Caco-2 (cell line): ENCODE results near the gene TRAPPC6A. TPM values are rescaled to one million over a fixed set of nuclear protein-coding genes. Genes with fewer than 3 reads are reported as not detected.

ENCODE experiments used
- BruUV-seq: library from RNA; stranded (reverse); fragments of 400-500 nt; replicated peaks from 2 replicates; lab custom pipeline; 2021; lab: Mats Ljungman, UMichigan
- CTCF ChIA-PET: fragments of 300-600 bp; sonication (Branson Sonifier 250); formaldehyde crosslinking; loops from one replicate; lab custom pipeline; 2022; ENCODE audit warnings: antibody characterized with exemption; lab: Charles Lee
- POLR2A ChIA-PET: fragments of 300-600 bp; sonication (Branson Sonifier 250); formaldehyde crosslinking; loops from one replicate; lab custom pipeline; 2022; ENCODE audit warnings: antibody characterized with exemption; lab: Charles Lee
- DNase-seq, 2 experiments: peaks; one replicate each; pipeline versions ENCODE4 v3.0.0 to v3.0.0-alpha.2; 2020 to 2022
- H3K27me3 ChIP-seq: replicated peaks from 2 replicates; pipeline ENCODE4 v1.6.0; 2011; ENCODE audit warnings: low read length; ENCODE audit not compliant: control insufficient read depth, insufficient read depth
- H3K36me3 ChIP-seq: 2 replicates; pipeline ENCODE4 v1.5.1; 2011; ENCODE audit warnings: low read length; ENCODE audit not compliant: control insufficient read depth, insufficient read depth
- H3K4me1 ChIP-seq: fragments of 250-450 bp; sonication (Bioruptor Pico); 2 replicates; pipeline ENCODE4 v1.5.1; 2020; ENCODE audit warnings: mild to moderate bottlenecking
- H3K4me3 ChIP-seq: 2 replicates; pipeline ENCODE4 v1.5.1; 2011; ENCODE audit warnings: low read depth, mild to moderate bottlenecking, control low read depth, low read length
- H3K9me3 ChIP-seq: fragments of 250-450 bp; sonication (Bioruptor Pico); 2 replicates; pipeline ENCODE4 v1.5.1; 2020; ENCODE audit warnings: mild to moderate bottlenecking, moderate library complexity
- H3K27ac Mint-ChIP-seq: one replicate; pipeline ENCODE4 v1.8.0; 2022; ENCODE audit warnings: mixed read lengths; ENCODE audit not compliant: unreplicated experiment
- H3K27me3 Mint-ChIP-seq: one replicate; pipeline ENCODE4 v1.8.0; 2022; ENCODE audit warnings: mixed read lengths; ENCODE audit not compliant: insufficient read depth, unreplicated experiment
- H3K36me3 Mint-ChIP-seq: one replicate; pipeline ENCODE4 v1.8.0; 2022; ENCODE audit warnings: mild to moderate bottlenecking, mixed read lengths; ENCODE audit not compliant: insufficient read depth, unreplicated experiment
- H3K4me1 Mint-ChIP-seq: one replicate; pipeline ENCODE4 v1.8.0; 2022; ENCODE audit warnings: low read depth, mixed read lengths; ENCODE audit not compliant: unreplicated experiment
- H3K4me3 Mint-ChIP-seq: one replicate; pipeline ENCODE4 v1.8.0; 2022; ENCODE audit warnings: mild to moderate bottlenecking, moderate library complexity, mixed read lengths; ENCODE audit not compliant: unreplicated experiment
- H3K9me3 Mint-ChIP-seq: one replicate; pipeline ENCODE4 v1.8.0; 2022; ENCODE audit warnings: mixed read lengths; ENCODE audit not compliant: unreplicated experiment
- intact Hi-C: fragments of 100-400 bp; cut with micrococcal nuclease; formaldehyde crosslinking; loops from one replicate; pipeline ENCODE4 v1.10.0; 2022; ENCODE audit not compliant: unreplicated experiment
- total RNA-seq: library from RNA; stranded (reverse); gene quantifications from 2 replicates; pipeline ENCODE4 v1.2.3, GENCODE V29; 2022
- TF ChIP-seq, protein P1 (sequence below), 2 experiments: fragments of 200-600 bp in 1 of 2; IDR thresholded peaks; 1 replicate in 1 of 2; 2 replicates in 1 of 2; pipeline versions ENCODE4 v1.5.1 to v1.8.0; 2011 to 2022; ENCODE audit warnings: antibody characterized with exemption in 1 of 2, control low read depth in 1 of 2, inconsistent platforms in 1 of 2, low read depth in 1 of 2, low read length in 1 of 2, mild to moderate bottlenecking in 1 of 2, moderate library complexity in 1 of 2; ENCODE audit not compliant: insufficient read depth in 1 of 2, severe bottlenecking in 1 of 2, unreplicated experiment in 1 of 2

Gene TRAPPC6A
- total RNA-seq, 1 experiment from 2014 or later, result 53.2 TPM

DNA sequence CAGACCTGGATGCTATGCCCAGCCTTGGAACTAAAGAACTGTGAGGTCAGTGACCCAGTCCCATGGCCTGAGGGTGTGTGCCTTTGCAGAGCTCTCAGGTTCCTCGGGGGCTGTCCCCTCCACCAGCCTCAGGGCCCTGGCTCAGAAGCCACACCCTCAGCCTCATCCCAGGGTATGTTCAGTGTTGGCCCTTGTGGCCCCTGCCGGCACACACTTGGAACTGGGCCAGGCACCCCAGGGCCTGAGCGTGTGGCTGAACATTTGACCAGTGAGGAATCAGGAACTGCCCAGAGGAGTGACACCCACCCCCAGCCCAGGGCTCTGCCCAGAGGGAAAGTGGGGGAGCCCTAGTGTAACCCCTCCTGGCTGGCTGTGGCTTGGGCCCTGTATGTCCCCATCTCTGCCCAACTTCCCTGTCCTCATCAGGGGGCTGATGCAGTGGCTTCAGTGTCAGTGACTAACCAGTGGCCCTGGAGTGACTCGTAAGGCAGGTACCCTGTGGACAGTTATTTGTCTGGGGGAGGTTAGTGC is 27.2 kb downstream of the TRAPPC6A start:
- Histone ChIP-seq H3K27me3 (no peaks in the 10 kb centered on the region), H3K9me3 (no peaks in the 10 kb centered on the region), H3K36me3 (no peaks in the 10 kb centered on the region; the same call in 1 of the 2 replicates), H3K4me1 (peaks cover 16% of the 10 kb centered on the region), H3K4me3 (no peak overlapping the region)
- H3K27me3 Mint-ChIP-seq, result no peaks in the 10 kb centered on the region
- ChIA-PET POLR2A (no interaction called here), CTCF (interaction anchor here (1.9 kb wide), 1 partner anchor 28 kb away, joined by 6 read pairs; the partner anchor contains the start of genes BLOC1S3 and TRAPPC6A)
- no peak for DNase-seq
- intact Hi-C loops, result no loop called here
- no peak overlapping the region for H3K27ac Mint-ChIP-seq
- no peaks in the 10 kb centered on the region for H3K9me3 Mint-ChIP-seq
- peaks cover 11% of the 10 kb centered on the region for H3K4me1 Mint-ChIP-seq
- H3K4me3 Mint-ChIP-seq, result no peak overlapping the region
- BruUV-seq, result no TSS peak
- TF ChIP-seq, protein P1, sequence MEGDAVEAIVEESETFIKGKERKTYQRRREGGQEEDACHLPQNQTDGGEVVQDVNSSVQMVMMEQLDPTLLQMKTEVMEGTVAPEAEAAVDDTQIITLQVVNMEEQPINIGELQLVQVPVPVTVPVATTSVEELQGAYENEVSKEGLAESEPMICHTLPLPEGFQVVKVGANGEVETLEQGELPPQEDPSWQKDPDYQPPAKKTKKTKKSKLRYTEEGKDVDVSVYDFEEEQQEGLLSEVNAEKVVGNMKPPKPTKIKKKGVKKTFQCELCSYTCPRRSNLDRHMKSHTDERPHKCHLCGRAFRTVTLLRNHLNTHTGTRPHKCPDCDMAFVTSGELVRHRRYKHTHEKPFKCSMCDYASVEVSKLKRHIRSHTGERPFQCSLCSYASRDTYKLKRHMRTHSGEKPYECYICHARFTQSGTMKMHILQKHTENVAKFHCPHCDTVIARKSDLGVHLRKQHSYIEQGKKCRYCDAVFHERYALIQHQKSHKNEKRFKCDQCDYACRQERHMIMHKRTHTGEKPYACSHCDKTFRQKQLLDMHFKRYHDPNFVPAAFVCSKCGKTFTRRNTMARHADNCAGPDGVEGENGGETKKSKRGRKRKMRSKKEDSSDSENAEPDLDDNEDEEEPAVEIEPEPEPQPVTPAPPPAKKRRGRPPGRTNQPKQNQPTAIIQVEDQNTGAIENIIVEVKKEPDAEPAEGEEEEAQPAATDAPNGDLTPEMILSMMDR (IDR thresholded peaks at IDR 0.05; ENCODE audit: insufficient read depth in 1 of 2, low read depth in 1 of 2, low read length in 1 of 2, severe bottlenecking in 1 of 2, unreplicated experiment in 1 of 2), result no peak
- H3K36me3 Mint-ChIP-seq, result peaks cover 53% of the 10 kb centered on the region

DNA sequence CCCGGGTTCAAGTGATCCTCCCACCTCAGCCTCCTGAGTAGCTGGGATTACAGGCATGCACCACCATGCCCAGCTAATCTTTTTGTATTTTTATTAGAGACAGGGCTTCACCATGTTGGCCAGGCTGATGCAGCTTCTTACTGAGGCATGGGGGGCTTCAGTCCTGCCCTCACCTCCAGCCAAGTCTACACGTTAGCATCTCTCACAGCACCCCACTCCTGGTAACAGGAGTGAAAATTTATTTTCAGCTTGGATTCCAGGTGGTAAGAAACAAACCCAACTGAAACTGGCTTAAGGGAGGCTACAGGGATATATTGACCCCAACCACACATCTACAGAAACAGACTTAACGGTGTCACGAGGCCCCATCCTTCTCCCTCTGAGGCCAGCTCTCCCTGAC is 27.9 kb downstream of the TRAPPC6A start:
- ChIA-PET POLR2A (no interaction called here), CTCF (interaction anchor here (1.9 kb wide), 1 partner anchor 28 kb away, joined by 6 read pairs; the partner anchor contains the start of genes BLOC1S3 and TRAPPC6A)
- Mint-ChIP-seq H3K36me3 (peaks cover 54% of the 10 kb centered on the region), H3K9me3 (no peaks in the 10 kb centered on the region), H3K27ac (no peak overlapping the region), H3K4me1 (peaks cover 11% of the 10 kb centered on the region), H3K4me3 (no peak overlapping the region), H3K27me3 (no peaks in the 10 kb centered on the region)
- H3K4me3 ChIP-seq, result no peak overlapping the region
- TF ChIP-seq, protein P1 (IDR thresholded peaks at IDR 0.05; ENCODE audit: insufficient read depth in 1 of 2, low read depth in 1 of 2, low read length in 1 of 2, severe bottlenecking in 1 of 2, unreplicated experiment in 1 of 2), result no peak
- intact Hi-C loops, result no loop called here
- no peaks in the 10 kb centered on the region; the same call in 1 of the 2 replicates for H3K36me3 ChIP-seq
- peaks cover 16% of the 10 kb centered on the region for H3K4me1 ChIP-seq
- DNase-seq, result no peak
- BruUV-seq, result no TSS peak
- H3K9me3 ChIP-seq, result no peaks in the 10 kb centered on the region
- no peaks in the 10 kb centered on the region for H3K27me3 ChIP-seq

DNA sequence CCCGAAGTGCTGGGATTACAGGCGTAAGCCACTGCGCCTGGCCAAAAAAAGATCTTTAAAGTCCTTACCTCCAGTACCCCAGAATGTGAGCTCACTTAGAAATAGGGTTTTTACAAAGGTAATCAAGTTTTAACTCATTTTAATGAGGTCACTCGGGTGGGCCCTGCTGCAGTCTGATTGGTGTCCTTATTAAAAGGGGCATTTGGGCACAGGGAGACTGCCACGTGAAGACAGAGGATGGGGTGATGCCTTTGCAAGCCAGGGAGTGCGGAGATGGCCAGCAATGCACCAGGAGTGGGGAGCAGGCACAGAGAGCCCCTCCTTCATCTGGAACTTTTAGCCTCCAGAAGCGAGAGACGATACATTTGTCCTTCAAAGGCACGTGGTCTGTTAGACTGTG is 28.9 kb downstream of the TRAPPC6A start:
- CTCF ChIA-PET, result interaction anchor here (1.9 kb wide), 1 partner anchor 29 kb away, joined by 6 read pairs; the partner anchor contains the start of genes BLOC1S3 and TRAPPC6A

More for the DNA sequence above, 28.9 kb downstream of the TRAPPC6A start:
- intact Hi-C loops, result no loop called here
- no peaks in the 10 kb centered on the region for H3K27me3 ChIP-seq
- BruUV-seq, result no TSS peak
- no peaks in the 10 kb centered on the region for H3K9me3 ChIP-seq
- peaks cover 7% of the 10 kb centered on the region for H3K4me1 ChIP-seq
- TF ChIP-seq, protein P1 (IDR thresholded peaks at IDR 0.05; ENCODE audit: insufficient read depth in 1 of 2, low read depth in 1 of 2, low read length in 1 of 2, severe bottlenecking in 1 of 2, unreplicated experiment in 1 of 2), result no peak
- peaks cover 59% of the 10 kb centered on the region for H3K36me3 Mint-ChIP-seq
- H3K9me3 Mint-ChIP-seq, result no peaks in the 10 kb centered on the region
- H3K4me3 ChIP-seq, result no peak overlapping the region
- no peak overlapping the region for H3K4me3 Mint-ChIP-seq
- no peak for DNase-seq
- peaks cover 6% of the 10 kb centered on the region for H3K4me1 Mint-ChIP-seq
- no peak overlapping the region for H3K27ac Mint-ChIP-seq
- no peaks in the 10 kb centered on the region; the same call in 1 of the 2 replicates for H3K36me3 ChIP-seq
- POLR2A ChIA-PET, result no interaction called here
- H3K27me3 Mint-ChIP-seq, result no peaks in the 10 kb centered on the region
